Measurements from ENCODE around the gene RAPGEF5.
"Not testable (repeated sequence)": the region's sequence is repeated elsewhere in the genome, so short reads cannot be mapped to it uniquely, and the experiment has no call there.

RAPGEF5 gene

GRCh38 chr7:22120391-22121053, 236.4 kb downstream of the RAPGEF5 start:
- DNase-seq (ENCODE audit: low read depth, low spot score) = peak; percentile 76

GRCh38 chr7:22117222-22117621, 239.7 kb downstream of the RAPGEF5 start:
- DNase-seq (ENCODE audit: low read depth, low spot score) = no peak

GRCh38 chr7:22116451-22117030, 240.4 kb downstream of the RAPGEF5 start:
- DNase-seq (ENCODE audit: low read depth, low spot score) = peak; percentile 8

GRCh38 chr7:22115689-22116088, 241.3 kb downstream of the RAPGEF5 start:
- DNase-seq (ENCODE audit: low read depth, low spot score) = no peak

GRCh38 chr7:22114440-22114981, 242.4 kb downstream of the RAPGEF5 start:
- DNase-seq (ENCODE audit: low read depth, low spot score) = no peak

- DNase-seq (ENCODE audit: low read depth, low spot score) = no peak
Measured at GRCh38 chr7:22113041-22113440, 243.9 kb downstream of the RAPGEF5 start.

- DNase-seq (ENCODE audit: low read depth, low spot score) = no peak
Measured at GRCh38 chr7:22111661-22112060, 245.3 kb downstream of the RAPGEF5 start.

- no peak for DNase-seq (ENCODE audit: low read depth, low spot score)
Measured at GRCh38 chr7:22110881-22111280, 246.1 kb downstream of the RAPGEF5 start.

- peak; percentile 84 for DNase-seq (ENCODE audit: low read depth, low spot score)
Measured at GRCh38 chr7:22110227-22110839, 246.6 kb downstream of the RAPGEF5 start.

GRCh38 chr7:22109761-22110160, 247.2 kb downstream of the RAPGEF5 start:
- peak; percentile 71 for DNase-seq (ENCODE audit: low read depth, low spot score)

GRCh38 chr7:22108151-22108845, 248.7 kb downstream of the RAPGEF5 start:
- peak; percentile 52 for DNase-seq (ENCODE audit: low read depth, low spot score)

GRCh38 chr7:22105550-22105949, 251.4 kb downstream of the RAPGEF5 start:
- no peak for DNase-seq (ENCODE audit: low read depth, low spot score)

- peak; percentile 12 for DNase-seq (ENCODE audit: low read depth, low spot score)
Measured at GRCh38 chr7:22094413-22095342, 262.3 kb downstream of the RAPGEF5 start.

GRCh38 chr7:22093936-22094335, 263.0 kb downstream of the RAPGEF5 start:
- no peak for DNase-seq (ENCODE audit: low read depth, low spot score)

GRCh38 chr7:22093001-22093400, 264.0 kb downstream of the RAPGEF5 start:
- DNase-seq (ENCODE audit: low read depth, low spot score) = no peak

- not testable (repeated sequence) for DNase-seq (ENCODE audit: low read depth, low spot score)
Measured at GRCh38 chr7:22090958-22091525, 265.9 kb downstream of the RAPGEF5 start.

- no peak for DNase-seq (ENCODE audit: low read depth, low spot score)
Measured at GRCh38 chr7:22090512-22090911, 266.4 kb downstream of the RAPGEF5 start.

- no peak for DNase-seq (ENCODE audit: low read depth, low spot score)
Measured at GRCh38 chr7:22090107-22090506, 266.8 kb downstream of the RAPGEF5 start.

GRCh38 chr7:22088827-22089226, 268.1 kb downstream of the RAPGEF5 start:
- DNase-seq (ENCODE audit: low read depth, low spot score) = no peak

GRCh38 chr7:22087861-22088260, 269.1 kb downstream of the RAPGEF5 start:
- DNase-seq (ENCODE audit: low read depth, low spot score) = no peak

Data from ELF-1 (cell line).